ENCODE results near the gene S100A4.

Gene S100A4

DNA sequence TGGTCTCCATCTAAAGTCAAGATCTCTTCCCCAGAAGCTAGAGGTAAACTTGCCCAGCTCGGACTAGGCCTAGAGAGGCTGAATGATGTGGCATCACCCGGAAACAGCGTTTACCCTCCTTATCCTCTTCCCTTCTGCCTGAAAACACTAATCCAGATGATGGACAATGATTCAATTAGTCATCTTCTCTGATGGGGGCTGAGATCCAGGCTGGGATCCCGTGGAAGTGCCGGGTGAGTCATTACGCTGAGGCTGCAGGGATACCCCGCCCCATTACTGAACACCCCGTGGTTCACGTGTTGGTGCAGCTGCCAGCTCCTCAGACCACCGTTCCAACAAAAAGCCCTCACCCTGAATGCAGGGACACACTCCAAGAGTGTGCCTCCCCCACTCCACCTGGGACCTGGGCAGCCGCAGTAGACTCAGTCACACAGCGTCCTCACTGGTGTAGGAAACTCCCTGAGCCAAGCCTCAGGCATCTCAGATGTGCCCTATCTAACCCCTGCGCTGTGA lies 11.9 kb downstream of the S100A4 start:
- no peak overlapping the region for H3K27ac ChIP-seq
- no peak overlapping the region for H3K4me3 ChIP-seq (IDR thresholded peaks at IDR 0.05; ENCODE audit: insufficient read depth, low read depth, low read length)

DNA sequence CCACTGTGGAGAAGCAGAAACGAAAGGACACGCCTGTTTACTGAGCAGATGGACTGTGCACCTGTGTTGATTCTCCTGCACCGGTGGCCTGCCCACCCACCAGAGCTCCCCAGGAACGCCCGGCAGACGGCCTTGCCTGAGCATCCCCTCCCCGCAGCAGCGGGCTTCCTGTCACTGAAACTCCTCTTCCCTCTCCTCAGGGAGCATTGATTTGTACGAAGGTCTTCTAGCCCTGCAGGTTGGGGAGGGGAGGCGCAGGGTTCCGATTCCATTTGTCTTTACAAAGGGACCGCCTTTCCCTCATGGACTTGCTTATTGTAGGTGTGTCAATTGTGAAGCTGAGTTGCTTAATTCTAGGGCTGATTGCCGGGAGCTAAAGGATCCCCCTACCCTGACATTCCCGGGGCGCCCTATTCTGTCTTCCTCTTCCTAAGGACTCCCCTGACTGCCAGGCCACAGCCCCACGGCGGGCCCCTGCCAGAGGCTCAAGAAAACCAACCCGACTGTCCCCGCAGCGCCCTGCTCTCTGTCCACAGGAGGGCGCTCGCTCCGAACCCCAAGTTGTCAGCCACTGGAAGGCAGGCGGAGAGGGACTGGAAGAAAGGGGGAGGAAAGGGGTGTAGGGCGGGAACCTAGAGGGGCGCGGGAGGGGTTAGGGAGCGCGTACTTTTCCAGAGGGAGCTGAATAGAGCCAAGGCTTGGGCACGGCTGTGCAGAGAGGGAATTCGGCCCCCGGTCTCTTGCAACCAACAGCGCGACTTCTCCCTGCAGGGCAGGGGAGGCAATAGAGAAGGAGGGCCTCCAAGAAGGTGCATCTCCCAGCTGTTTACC lies 12.6 kb downstream of the S100A4 start:
- no peaks in the 10 kb centered on the region for H3K27me3 ChIP-seq (ENCODE audit: insufficient read depth, low read depth)
- peaks cover 16% of the 10 kb centered on the region for H3K4me1 ChIP-seq (ENCODE audit: low read depth, poor library complexity, severe bottlenecking)
- no peaks in the 10 kb centered on the region for H3K79me2 ChIP-seq (ENCODE audit: insufficient read depth, low read depth)
- no peaks in the 10 kb centered on the region for H4K20me1 ChIP-seq (ENCODE audit: insufficient read depth)
- H3K4me3 ChIP-seq (IDR thresholded peaks at IDR 0.05; ENCODE audit: insufficient read depth, low read depth, low read length) = no peak overlapping the region
- H3K36me3 ChIP-seq (ENCODE audit: insufficient read depth) = no peaks in the 10 kb centered on the region
- no peak overlapping the region for H3K9ac ChIP-seq
- no peak overlapping the region for H3K27ac ChIP-seq
- no peak overlapping the region for H2AFZ ChIP-seq (ENCODE audit: low read depth)
- no peak overlapping the region for H3K4me2 ChIP-seq
- TF ChIP-seq, protein P1, sequence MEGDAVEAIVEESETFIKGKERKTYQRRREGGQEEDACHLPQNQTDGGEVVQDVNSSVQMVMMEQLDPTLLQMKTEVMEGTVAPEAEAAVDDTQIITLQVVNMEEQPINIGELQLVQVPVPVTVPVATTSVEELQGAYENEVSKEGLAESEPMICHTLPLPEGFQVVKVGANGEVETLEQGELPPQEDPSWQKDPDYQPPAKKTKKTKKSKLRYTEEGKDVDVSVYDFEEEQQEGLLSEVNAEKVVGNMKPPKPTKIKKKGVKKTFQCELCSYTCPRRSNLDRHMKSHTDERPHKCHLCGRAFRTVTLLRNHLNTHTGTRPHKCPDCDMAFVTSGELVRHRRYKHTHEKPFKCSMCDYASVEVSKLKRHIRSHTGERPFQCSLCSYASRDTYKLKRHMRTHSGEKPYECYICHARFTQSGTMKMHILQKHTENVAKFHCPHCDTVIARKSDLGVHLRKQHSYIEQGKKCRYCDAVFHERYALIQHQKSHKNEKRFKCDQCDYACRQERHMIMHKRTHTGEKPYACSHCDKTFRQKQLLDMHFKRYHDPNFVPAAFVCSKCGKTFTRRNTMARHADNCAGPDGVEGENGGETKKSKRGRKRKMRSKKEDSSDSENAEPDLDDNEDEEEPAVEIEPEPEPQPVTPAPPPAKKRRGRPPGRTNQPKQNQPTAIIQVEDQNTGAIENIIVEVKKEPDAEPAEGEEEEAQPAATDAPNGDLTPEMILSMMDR (conservative IDR thresholded peaks at IDR 0.05; ENCODE audit: low read depth, low read length) = peak; percentile 74

More for the DNA sequence above, 11.9 kb downstream of the S100A4 start:
- Histone ChIP-seq H4K20me1 (ENCODE audit: insufficient read depth) (no peaks in the 10 kb centered on the region), H3K4me2 (no peak overlapping the region), H3K27me3 (ENCODE audit: insufficient read depth, low read depth) (no peaks in the 10 kb centered on the region), H3K9ac (no peak overlapping the region), H3K79me2 (ENCODE audit: insufficient read depth, low read depth) (no peaks in the 10 kb centered on the region), H3K4me1 (ENCODE audit: low read depth, poor library complexity, severe bottlenecking) (peaks cover 16% of the 10 kb centered on the region), H3K36me3 (ENCODE audit: insufficient read depth) (no peaks in the 10 kb centered on the region), H2AFZ (ENCODE audit: low read depth) (no peak overlapping the region)
- TF ChIP-seq, protein P1 (conservative IDR thresholded peaks at IDR 0.05; ENCODE audit: low read depth, low read length) = no peak

DNA sequence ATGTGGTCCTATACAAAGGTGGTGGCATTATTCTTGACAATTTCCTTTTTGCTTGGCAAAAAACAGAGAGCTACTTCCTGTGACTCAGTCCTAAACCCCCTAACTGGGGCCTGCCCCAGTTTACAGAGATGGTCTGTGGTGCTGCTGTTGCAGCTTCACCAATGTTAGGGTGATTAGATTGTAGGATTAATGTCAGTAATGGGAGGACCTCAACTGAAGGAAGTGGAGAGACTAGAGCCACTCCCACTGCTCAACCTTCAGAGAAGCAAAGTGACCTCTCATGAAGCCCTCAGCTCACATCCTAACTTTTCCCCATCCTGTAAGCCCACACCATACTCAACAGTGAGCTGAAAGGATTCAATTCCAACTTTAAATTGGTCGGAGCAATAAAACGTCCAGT lies 13.4 kb downstream of the S100A4 start:
- H4K20me1 ChIP-seq (ENCODE audit: insufficient read depth) = no peaks in the 10 kb centered on the region
- no peak overlapping the region for H3K4me2 ChIP-seq
- H3K9ac ChIP-seq = no peak overlapping the region
- TF ChIP-seq, protein P1 (conservative IDR thresholded peaks at IDR 0.05; ENCODE audit: low read depth, low read length) = no peak
- no peaks in the 10 kb centered on the region for H3K36me3 ChIP-seq (ENCODE audit: insufficient read depth)
- H2AFZ ChIP-seq (ENCODE audit: low read depth) = no peak overlapping the region
- H3K27me3 ChIP-seq (ENCODE audit: insufficient read depth, low read depth) = no peaks in the 10 kb centered on the region
- no peaks in the 10 kb centered on the region for H3K79me2 ChIP-seq (ENCODE audit: insufficient read depth, low read depth)
- no peak overlapping the region for H3K27ac ChIP-seq
- H3K4me1 ChIP-seq (ENCODE audit: low read depth, poor library complexity, severe bottlenecking) = peaks cover 16% of the 10 kb centered on the region
- no peak overlapping the region for H3K4me3 ChIP-seq (IDR thresholded peaks at IDR 0.05; ENCODE audit: insufficient read depth, low read depth, low read length)

DNA sequence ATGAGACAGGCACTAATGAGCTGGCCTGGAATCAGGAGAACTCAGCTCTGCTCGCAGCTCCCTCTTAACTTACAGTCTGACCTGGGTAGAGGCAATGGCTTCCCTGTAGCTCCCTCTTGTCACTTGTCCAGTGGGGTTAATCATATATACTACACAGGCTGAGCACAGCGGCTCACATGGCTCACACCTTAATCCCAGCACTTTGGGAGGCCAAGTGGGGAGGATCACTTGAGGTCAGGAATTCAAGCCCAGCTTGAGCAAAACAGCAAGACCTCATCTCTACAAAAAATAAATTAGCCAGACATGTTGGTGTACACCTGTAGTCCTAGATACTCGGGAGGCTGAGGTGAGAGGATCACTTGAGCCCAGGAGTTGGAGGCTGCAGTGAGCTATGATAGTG lies 14.0 kb downstream of the S100A4 start:
- H4K20me1 ChIP-seq (ENCODE audit: insufficient read depth) = no peaks in the 10 kb centered on the region
- TF ChIP-seq, protein P1 (conservative IDR thresholded peaks at IDR 0.05; ENCODE audit: low read depth, low read length) = no peak
- peaks cover 12% of the 10 kb centered on the region for H3K4me1 ChIP-seq (ENCODE audit: low read depth, poor library complexity, severe bottlenecking)
- no peak overlapping the region for H3K4me2 ChIP-seq
- no peak overlapping the region for H3K27ac ChIP-seq
- no peaks in the 10 kb centered on the region for H3K27me3 ChIP-seq (ENCODE audit: insufficient read depth, low read depth)
- H3K79me2 ChIP-seq (ENCODE audit: insufficient read depth, low read depth) = no peaks in the 10 kb centered on the region
- H3K36me3 ChIP-seq (ENCODE audit: insufficient read depth) = no peaks in the 10 kb centered on the region
- H2AFZ ChIP-seq (ENCODE audit: low read depth) = no peak overlapping the region
- no peak overlapping the region for H3K9ac ChIP-seq
- no peak overlapping the region for H3K4me3 ChIP-seq (IDR thresholded peaks at IDR 0.05; ENCODE audit: insufficient read depth, low read depth, low read length)

Data from KMS-11 (cell line).